NCI-H1048 (cell line): Measurements from ENCODE around the gene SERPINB3.
"Not testable (repeated sequence)": the region's sequence is repeated elsewhere in the genome, so short reads cannot be mapped to it uniquely, and the experiment has no call there.

Experiments
- DNase-seq: peaks from one replicate; lab custom pipeline; 2025; lab: John Stamatoyannopoulos, UW

SERPINB3 gene

GRCh38 chr18:63646936-63647335 is 14.8 kb downstream of the SERPINB3 start:
- DNase-seq = no peak

- not testable (repeated sequence) for DNase-seq
These were observed 17.0 kb downstream of the SERPINB3 start for GRCh38 chr18:63644694-63645093.

- DNase-seq = not testable (repeated sequence)
These were observed 17.6 kb downstream of the SERPINB3 start, which contains the start of gene SERPINB4 for GRCh38 chr18:63644142-63644541. SERPINB4 (minus strand) TSS chr18:63644256; CDS start chr18:63643577, 679 bp downstream.

GRCh38 chr18:63642668-63643356 is 18.9 kb downstream of the SERPINB3 start:
- not testable (repeated sequence) for DNase-seq

- not testable (repeated sequence) for DNase-seq
These were observed 20.5 kb downstream of the SERPINB3 start for GRCh38 chr18:63641157-63641680.

GRCh38 chr18:63637703-63638102 is 24.0 kb downstream of the SERPINB3 start:
- DNase-seq = no peak

- no peak for DNase-seq
These were observed 33.9 kb downstream of the SERPINB3 start for GRCh38 chr18:63627819-63628218.

- no peak for DNase-seq
These were observed 35.3 kb downstream of the SERPINB3 start for GRCh38 chr18:63626431-63626830.

GRCh38 chr18:63624863-63625262 is 36.8 kb downstream of the SERPINB3 start:
- DNase-seq = no peak

- no peak for DNase-seq
These were observed 42.0 kb downstream of the SERPINB3 start for GRCh38 chr18:63619661-63620060.

- no peak for DNase-seq
These were observed 43.8 kb downstream of the SERPINB3 start for GRCh38 chr18:63617915-63618234.

GRCh38 chr18:63617049-63617914 is 44.4 kb downstream of the SERPINB3 start:
- no peak for DNase-seq

GRCh38 chr18:63613420-63613819 is 48.3 kb downstream of the SERPINB3 start:
- DNase-seq = no peak

- no peak for DNase-seq
These were observed 55.2 kb downstream of the SERPINB3 start for GRCh38 chr18:63606526-63606925.
